Tibial nerve (tissue), 4 donors: ENCODE data around the gene RENBP. TPM values are rescaled to one million over a fixed set of nuclear protein-coding genes. Genes with fewer than 3 reads are reported as not detected.

Experiments used
- DNase-seq, 2 donors: peaks; one replicate each; pipeline ENCODE4 v3.0.0-alpha.2; 2019; ENCODE audit warnings: low spot score in 2 of 2
- H3K27ac ChIP-seq, 4 donors: fragments of 200-600 bp; sonication (generic) in 3 of 4; one replicate each; pipeline ENCODE4 v1.5.1; 2017 to 2019; ENCODE audit warnings: mild to moderate bottlenecking in 1 of 4
- H3K27me3 ChIP-seq, 2 donors: fragments of 200-600 bp; sonication (generic) in 1 of 2; one replicate each; pipeline versions ENCODE4 v1.5.1 to v1.6.0; 2017 to 2019
- H3K36me3 ChIP-seq, 3 donors: fragments of 200-600 bp; sonication (generic); one replicate each; pipeline ENCODE4 v1.5.1; 2018 to 2019
- H3K4me1 ChIP-seq, 4 donors: fragments of 200-600 bp; sonication (generic) in 3 of 4; one replicate each; pipeline ENCODE4 v1.5.1; 2017 to 2019
- H3K4me3 ChIP-seq, 4 donors: fragments of 200-600 bp; sonication (generic) in 3 of 4; one replicate each; pipeline ENCODE4 v1.5.1; 2017 to 2019; ENCODE audit warnings: mild to moderate bottlenecking in 1 of 4, moderate library complexity in 1 of 4
- H3K9me3 ChIP-seq, 4 donors: fragments of 200-600 bp; sonication (generic) in 3 of 4; one replicate each; pipeline ENCODE4 v1.5.1; 2017 to 2019
- CTCF ChIP-seq, 5 experiments: fragments of 200-600 bp in 3 of 5; fragments of 450-650 bp in 2 of 5; sonication (generic) in 3 of 5; IDR thresholded peaks; one replicate each; pipeline ENCODE4 v1.5.1; 2016 to 2019; ENCODE audit warnings: antibody characterized with exemption in 5 of 5, mild to moderate bottlenecking in 3 of 5, moderate library complexity in 2 of 5
- EP300 ChIP-seq, 2 donors: sonication (generic); formaldehyde crosslinking; IDR thresholded peaks; one replicate each; pipeline ENCODE4 v1.6.1; 2017; ENCODE audit warnings: antibody characterized with exemption in 2 of 2, mild to moderate bottlenecking in 1 of 2
- POLR2A ChIP-seq, 2 donors: fragments of 450-650 bp; IDR thresholded peaks; one replicate each; pipeline ENCODE4 v1.6.1; 2017; ENCODE audit warnings: antibody characterized with exemption in 2 of 2, mild to moderate bottlenecking in 2 of 2, moderate library complexity in 2 of 2
- WGBS, 2 donors: methylation state at CpG; one replicate each; pipeline ENCODE4 v1.1.5; 2018; 5-methylcytosine and 5-hydroxymethylcytosine counted together
- total RNA-seq, 4 donors: library from RNA; depleted of rRNA; stranded (reverse); fragments of >200 nt; gene quantifications; one replicate each; pipeline ENCODE4 v1.1.0, GENCODE V29; 2016

RENBP gene
- total RNA-seq, 4 donors from 2014 or later: 12.1 to 28.8 (median 17.8) TPM

DNA sequence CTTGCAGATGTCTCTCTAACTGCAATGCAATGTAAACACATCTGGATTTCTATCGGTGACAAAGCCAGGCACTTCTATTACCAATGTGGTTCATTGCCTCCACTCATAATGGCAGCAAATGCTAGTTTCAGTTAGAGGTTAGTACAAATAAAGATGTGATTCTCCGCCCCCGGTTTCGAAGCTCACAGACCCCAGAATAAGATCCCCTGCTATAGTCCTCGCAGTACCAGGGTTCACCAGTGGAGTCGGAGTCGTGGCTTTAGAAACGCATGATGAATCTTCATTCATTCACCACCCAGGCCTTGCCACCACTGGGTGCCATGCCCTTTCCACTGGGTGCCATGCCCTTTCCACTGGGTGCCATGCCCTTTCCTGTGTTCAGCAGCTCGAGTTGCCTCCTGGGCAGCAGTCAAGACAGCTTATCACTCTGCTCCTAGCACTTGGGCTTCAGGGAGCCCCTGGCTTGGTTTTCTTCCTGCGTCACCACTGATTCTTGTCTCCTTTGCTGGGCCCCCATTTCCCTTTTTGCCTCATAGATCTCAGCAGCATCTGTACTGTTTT lies 6.1 kb downstream of the RENBP start:
- 67 to 76% methylated on average over 9 to 10 of the region's 10 CpGs for WGBS, 2 donors
- H3K4me1 ChIP-seq: peaks cover 0 to 32% (median 8%) of the 10 kb centered on the region in 4 donors
- H3K36me3 ChIP-seq: no peaks in the 10 kb centered on the region
- H3K27me3 ChIP-seq: peaks cover 0 to 14% of the 10 kb centered on the region in 2 donors
- no peak overlapping the region for H3K27ac ChIP-seq
- DNase-seq: no peak
- H3K9me3 ChIP-seq: no peaks in the 10 kb centered on the region
- H3K4me3 ChIP-seq: no peak overlapping the region
- no peak for TF ChIP-seq CTCF (IDR thresholded peaks at IDR 0.05)
- TF ChIP-seq EP300 (IDR thresholded peaks at IDR 0.05): no peak
- no peak for TF ChIP-seq POLR2A (IDR thresholded peaks at IDR 0.05)

- Histone ChIP-seq H3K4me3 (no peak overlapping the region), H3K4me1 (peaks cover 0 to 30% (median 8%) of the 10 kb centered on the region in 4 donors), H3K27me3 (peaks cover 0 to 9% of the 10 kb centered on the region in 2 donors), H3K27ac (no peak overlapping the region), H3K36me3 (peaks cover 0 to 6% (median 0%) of the 10 kb centered on the region in 3 donors), H3K9me3 (no peaks in the 10 kb centered on the region)
- 88 to 91% methylated on average over 3 of the region's 3 CpGs for WGBS, 2 donors
- no peak for DNase-seq
- TF ChIP-seq CTCF (IDR thresholded peaks at IDR 0.05): no peak
These were observed 7.4 kb downstream of the RENBP start for GRCh38 chrX:153937056-153937455.

GRCh38 chrX:153935326-153935851 lies 9.1 kb downstream of the RENBP start:
- 16 to 49% methylated on average over 16 to 18 of the region's 32 CpGs for WGBS, 2 donors
- Histone ChIP-seq H3K9me3 (no peaks in the 10 kb centered on the region), H3K27me3 (no peaks in the 10 kb centered on the region), H3K4me3 (peak overlapping the region; percentile 37 to 77 (median 45)), H3K27ac (peak overlapping the region in 2 of 4 donors; percentile 67 to 68), H3K36me3 (peaks cover 0 to 23% (median 0%) of the 10 kb centered on the region in 3 donors), H3K4me1 (peaks cover 0 to 21% (median 2%) of the 10 kb centered on the region in 4 donors)
- DNase-seq: no peak
- TF ChIP-seq CTCF (IDR thresholded peaks at IDR 0.05) (no peak), POLR2A (IDR thresholded peaks at IDR 0.05) (no peak), EP300 (IDR thresholded peaks at IDR 0.05) (no peak)

- 38% methylated on average over 17 of the region's 87 CpGs; no CpG with 5 or more reads in 1 of the 2 donors for WGBS, 2 donors
- peak in 1 of 2 donors; percentile 42 for DNase-seq
- peaks cover 0 to 21% (median 2%) of the 10 kb centered on the region in 4 donors for H3K4me1 ChIP-seq
- TF ChIP-seq EP300 (IDR thresholded peaks at IDR 0.05) (no peak), CTCF (IDR thresholded peaks at IDR 0.05) (peak in 1 of 5 experiments; percentile 22), POLR2A (IDR thresholded peaks at IDR 0.05) (peak in 1 of 2 donors; percentile 18)
- peaks cover 0 to 28% (median 0%) of the 10 kb centered on the region in 3 donors for H3K36me3 ChIP-seq
- no peaks in the 10 kb centered on the region for H3K27me3 ChIP-seq
- H3K9me3 ChIP-seq: no peaks in the 10 kb centered on the region
- peak within 1 kb of the TSS in 2 of 4 donors; percentile 67 to 71 for H3K27ac ChIP-seq
- peak within 1 kb of the TSS; percentile 47 to 77 (median 57) for H3K4me3 ChIP-seq
These were observed 9.6 kb downstream of the RENBP start, which contains the start of gene NAA10 for GRCh38 chrX:153934762-153935325. Gene NAA10 (minus strand): TSS chrX:153935037. CDS start chrX:153934904, 133 bp downstream.
